A673 (cell line): ENCODE measurements around the gene CD276. TPM values are rescaled to one million over a fixed set of nuclear protein-coding genes. Genes with fewer than 3 reads are reported as not detected.

Source experiments
- BruUV-seq: library from RNA; stranded (reverse); fragments of 400-500 nt; replicated peaks from 2 replicates; lab custom pipeline; 2021; lab: Mats Ljungman, UMichigan
- CTCF ChIA-PET: fragments of 300-600 bp; sonication (Branson Sonifier 250); formaldehyde crosslinking; loops from one replicate; lab custom pipeline; 2022; ENCODE audit warnings: antibody characterized with exemption; lab: Charles Lee
- POLR2A ChIA-PET: fragments of 300-600 bp; sonication (Branson Sonifier 250); formaldehyde crosslinking; loops from one replicate; lab custom pipeline; 2022; ENCODE audit warnings: antibody characterized with exemption; ENCODE audit not compliant: low non-redundant PET; lab: Charles Lee
- DNase-seq: peaks from one replicate; pipeline ENCODE4 v3.0.0-alpha.2; 2015; ENCODE audit warnings: low spot score
- H3K27ac ChIP-seq: fragments of 200-600 bp; sonication (generic); 2 replicates; pipeline ENCODE4 v1.5.1; 2016; ENCODE audit warnings: mixed run types, low read depth, mild to moderate bottlenecking, mixed read lengths, antibody characterized with exemption, low read length; ENCODE audit not compliant: poor library complexity, severe bottlenecking
- H3K27me3 ChIP-seq: fragments of 200-600 bp; sonication (generic); replicated peaks from 2 replicates; pipeline ENCODE4 v1.6.1; 2017; ENCODE audit warnings: mixed run types, low read depth, mild to moderate bottlenecking, mixed read lengths, antibody characterized with exemption, low read length; ENCODE audit not compliant: insufficient read depth, poor library complexity
- H3K36me3 ChIP-seq: fragments of 200-600 bp; sonication (generic); 2 replicates; pipeline ENCODE4 v1.6.1; 2016; ENCODE audit warnings: mixed run types, mild to moderate bottlenecking, mixed read lengths, antibody characterized with exemption, low read length; ENCODE audit not compliant: insufficient read depth, poor library complexity, severe bottlenecking
- H3K4me1 ChIP-seq: fragments of 200-600 bp; sonication (generic); 2 replicates; pipeline ENCODE4 v1.6.1; 2017; ENCODE audit warnings: mixed run types, mild to moderate bottlenecking, mixed read lengths, antibody characterized with exemption, low read length; ENCODE audit not compliant: insufficient read depth, poor library complexity, severe bottlenecking
- H3K4me3 ChIP-seq: fragments of 200-600 bp; sonication (generic); 2 replicates; pipeline ENCODE4 v1.5.1; 2016; ENCODE audit warnings: low read depth, mixed run types, mild to moderate bottlenecking, mixed read lengths, low read length; ENCODE audit not compliant: poor library complexity, severe bottlenecking
- H3K9me3 ChIP-seq: fragments of 200-600 bp; sonication (generic); 2 replicates; pipeline ENCODE4 v1.6.1; 2016; ENCODE audit warnings: mixed run types, low read depth, mild to moderate bottlenecking, mixed read lengths, antibody characterized with exemption, low read length; ENCODE audit not compliant: poor library complexity, severe bottlenecking
- EZH2 ChIP-seq: fragments of 200-600 bp; sonication (generic); IDR thresholded peaks from 2 replicates; pipeline ENCODE4 v1.6.1; 2017; ENCODE audit warnings: borderline replicate concordance, low read depth, mild to moderate bottlenecking, mixed read lengths, antibody characterized with exemption, low read length; ENCODE audit not compliant: poor library complexity, severe bottlenecking
- intact Hi-C: fragments of 100-400 bp; cut with micrococcal nuclease; formaldehyde crosslinking; loops from one replicate; pipeline ENCODE4 v1.10.0; 2022; ENCODE audit not compliant: unreplicated experiment
- total RNA-seq: library from RNA; stranded (reverse); gene quantifications from 2 replicates; pipeline ENCODE4 v1.2.3, GENCODE V29; 2021
- TF ChIP-seq, protein P1 (sequence below): fragments of 300-800, 200-600 bp; sonication (generic); conservative IDR thresholded peaks from 2 replicates; pipeline ENCODE4 v1.5.1; 2017; ENCODE audit warnings: low read depth, mild to moderate bottlenecking, antibody characterized with exemption, low read length, moderate library complexity, mixed read lengths

Gene CD276
- total RNA-seq, 1 experiment from 2014 or later: 71.4 TPM

DNA sequence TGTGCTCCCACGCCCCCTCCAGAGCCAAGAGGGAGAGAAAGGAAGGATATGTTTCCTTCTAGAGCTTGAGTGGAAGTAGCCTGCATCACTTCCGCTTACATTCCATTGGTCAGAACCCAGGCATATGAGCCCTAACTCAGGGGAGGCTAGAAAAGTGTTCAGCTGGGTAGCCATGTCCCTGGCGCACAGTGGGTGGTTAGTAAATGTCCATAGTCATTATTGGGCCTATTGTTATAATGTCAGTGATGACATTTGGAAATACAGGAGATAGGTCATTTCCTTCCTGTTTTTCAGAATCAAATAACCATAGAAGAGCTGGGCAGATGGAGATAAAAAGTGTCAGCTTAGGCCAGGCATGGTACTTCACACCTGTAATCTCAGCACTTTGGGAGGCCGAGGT, 27.3 kb downstream of the CD276 start:
- TF ChIP-seq, protein P1, sequence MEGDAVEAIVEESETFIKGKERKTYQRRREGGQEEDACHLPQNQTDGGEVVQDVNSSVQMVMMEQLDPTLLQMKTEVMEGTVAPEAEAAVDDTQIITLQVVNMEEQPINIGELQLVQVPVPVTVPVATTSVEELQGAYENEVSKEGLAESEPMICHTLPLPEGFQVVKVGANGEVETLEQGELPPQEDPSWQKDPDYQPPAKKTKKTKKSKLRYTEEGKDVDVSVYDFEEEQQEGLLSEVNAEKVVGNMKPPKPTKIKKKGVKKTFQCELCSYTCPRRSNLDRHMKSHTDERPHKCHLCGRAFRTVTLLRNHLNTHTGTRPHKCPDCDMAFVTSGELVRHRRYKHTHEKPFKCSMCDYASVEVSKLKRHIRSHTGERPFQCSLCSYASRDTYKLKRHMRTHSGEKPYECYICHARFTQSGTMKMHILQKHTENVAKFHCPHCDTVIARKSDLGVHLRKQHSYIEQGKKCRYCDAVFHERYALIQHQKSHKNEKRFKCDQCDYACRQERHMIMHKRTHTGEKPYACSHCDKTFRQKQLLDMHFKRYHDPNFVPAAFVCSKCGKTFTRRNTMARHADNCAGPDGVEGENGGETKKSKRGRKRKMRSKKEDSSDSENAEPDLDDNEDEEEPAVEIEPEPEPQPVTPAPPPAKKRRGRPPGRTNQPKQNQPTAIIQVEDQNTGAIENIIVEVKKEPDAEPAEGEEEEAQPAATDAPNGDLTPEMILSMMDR: no peak
- TF ChIP-seq EZH2: no peak
- intact Hi-C loops: no loop called here
- Histone ChIP-seq H3K36me3 (peaks cover 6% of the 10 kb centered on the region), H3K27ac (no peak overlapping the region), H3K9me3 (no peaks in the 10 kb centered on the region), H3K4me1 (no peaks in the 10 kb centered on the region), H3K4me3 (no peak overlapping the region), H3K27me3 (no peaks in the 10 kb centered on the region)
- no peak for DNase-seq
- CTCF ChIA-PET: no interaction called here
- POLR2A ChIA-PET: no interaction called here
- BruUV-seq: no TSS peak

DNA sequence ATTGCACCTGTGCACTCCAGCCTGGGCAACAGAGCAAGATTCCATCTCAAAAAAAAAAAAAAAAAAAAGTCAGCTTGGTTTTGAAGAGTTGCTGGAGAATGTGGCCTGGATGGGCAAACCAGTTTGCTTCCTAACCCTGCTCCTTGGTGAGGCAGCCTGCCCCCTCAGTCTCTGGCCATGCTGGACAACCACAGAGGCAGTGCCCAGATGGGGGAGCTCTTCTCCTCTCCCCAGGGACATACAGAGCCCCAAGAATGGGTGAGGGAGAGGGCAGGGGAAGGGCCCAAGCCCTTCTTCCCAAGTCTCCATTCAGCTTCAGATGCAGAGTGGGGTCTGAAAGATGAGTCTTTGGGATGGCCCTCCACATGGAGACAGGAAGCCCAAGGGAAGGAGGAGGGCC, 27.9 kb downstream of the CD276 start:
- CTCF ChIA-PET: no interaction called here
- no peak overlapping the region for H3K4me3 ChIP-seq

DNA sequence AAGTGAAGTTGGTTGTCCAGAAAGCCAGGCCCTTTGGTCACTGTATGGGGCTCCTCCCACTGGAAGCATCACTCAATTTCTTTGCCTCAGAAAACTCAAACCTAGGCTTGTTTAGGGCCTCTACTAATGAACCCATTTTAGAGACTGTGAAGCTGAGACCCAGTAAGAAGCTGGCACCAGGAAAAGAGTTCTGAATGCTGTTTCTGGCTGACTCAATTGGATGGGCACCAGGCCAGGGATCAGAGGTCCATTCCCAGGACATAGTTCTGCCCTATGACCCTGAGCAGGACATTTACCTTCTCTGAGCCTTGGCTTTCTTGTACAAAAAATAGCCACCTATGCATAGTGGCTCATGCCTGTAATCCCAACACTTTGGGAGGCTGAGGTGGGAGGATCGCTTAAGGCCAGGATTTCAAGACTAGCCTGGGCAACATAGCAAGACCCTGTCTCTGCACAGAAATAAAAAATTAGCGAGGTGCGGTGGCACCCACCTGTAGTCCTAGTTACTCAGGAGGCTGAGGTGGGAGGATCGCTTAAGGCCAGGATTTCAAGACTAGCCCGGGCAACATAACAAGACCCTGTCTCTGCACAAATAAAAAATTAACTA, 30.6 kb downstream of the CD276 start:
- DNase-seq: no peak
- H3K4me3 ChIP-seq: no peak overlapping the region
- ChIA-PET CTCF (no interaction called here), POLR2A (no interaction called here)
- no TSS peak for BruUV-seq
- peaks cover 5% of the 10 kb centered on the region for H3K36me3 ChIP-seq
- TF ChIP-seq, protein P1: no peak
- no peak for TF ChIP-seq EZH2
- H3K27me3 ChIP-seq: no peaks in the 10 kb centered on the region
- no peak overlapping the region for H3K27ac ChIP-seq
- intact Hi-C loops: no loop called here
- peaks cover 5% of the 10 kb centered on the region for H3K4me1 ChIP-seq
- H3K9me3 ChIP-seq: no peaks in the 10 kb centered on the region

More for the DNA sequence above, 27.9 kb downstream of the CD276 start:
- intact Hi-C loops: no loop called here
- TF ChIP-seq, protein P1: no peak
- no peak for TF ChIP-seq EZH2
- H3K36me3 ChIP-seq: peaks cover 5% of the 10 kb centered on the region
- no peaks in the 10 kb centered on the region for H3K27me3 ChIP-seq
- BruUV-seq: no TSS peak
- no peak for DNase-seq
- H3K27ac ChIP-seq: no peak overlapping the region
- no peaks in the 10 kb centered on the region for H3K4me1 ChIP-seq
- POLR2A ChIA-PET: no interaction called here
- no peaks in the 10 kb centered on the region for H3K9me3 ChIP-seq
